GM18498 (cell line): ENCODE results near the gene CHD9NB.

Experiments used
- ATAC-seq: cut with Tn5 transposase; IDR thresholded peaks from one replicate; pipeline ENCODE4 v1.9.1; 2021; ENCODE audit warnings: mild to moderate bottlenecking, moderate library complexity; ENCODE audit not compliant: unreplicated experiment

The CHD9NB gene

DNA sequence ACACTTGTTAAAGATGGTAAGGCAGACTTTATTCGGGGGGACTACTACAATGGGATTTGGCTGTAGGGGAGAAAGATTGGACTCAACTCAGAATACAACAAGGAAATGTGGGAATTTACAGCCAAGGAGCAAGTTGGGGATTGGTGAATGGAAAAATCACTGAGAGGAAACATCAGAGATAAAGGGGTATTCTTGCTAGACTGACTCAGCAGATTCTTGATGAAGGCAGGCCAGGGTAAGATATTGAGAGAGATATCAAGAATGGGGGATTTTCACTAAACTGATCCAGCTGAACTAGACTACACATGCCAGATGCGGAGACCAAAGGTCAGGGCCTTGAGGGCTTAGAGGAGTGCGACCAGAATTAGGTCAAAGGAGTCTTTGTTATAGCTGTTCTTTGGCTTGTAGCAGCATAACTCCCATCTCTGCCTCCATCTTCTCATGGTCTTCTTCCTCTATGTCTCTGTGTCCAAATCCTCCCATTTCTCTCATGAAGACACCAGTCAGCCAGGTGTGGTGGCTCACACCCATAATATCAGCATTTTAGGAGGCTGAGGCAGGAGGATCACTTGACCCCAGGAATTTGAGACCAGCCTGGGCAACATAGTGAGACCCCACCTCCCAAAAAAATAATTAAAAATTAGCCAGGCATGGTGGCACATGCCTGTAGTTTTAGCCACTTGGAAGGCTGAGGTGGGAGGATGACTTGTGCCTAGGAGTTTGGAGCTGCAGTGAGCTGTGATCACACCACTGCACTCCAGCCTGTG, 17.3 kb downstream of the CHD9NB start:
- no peak for ATAC-seq

GRCh38 chr16:53034306-53034705, 18.4 kb downstream of the CHD9NB start:
- ATAC-seq, result no peak

DNA sequence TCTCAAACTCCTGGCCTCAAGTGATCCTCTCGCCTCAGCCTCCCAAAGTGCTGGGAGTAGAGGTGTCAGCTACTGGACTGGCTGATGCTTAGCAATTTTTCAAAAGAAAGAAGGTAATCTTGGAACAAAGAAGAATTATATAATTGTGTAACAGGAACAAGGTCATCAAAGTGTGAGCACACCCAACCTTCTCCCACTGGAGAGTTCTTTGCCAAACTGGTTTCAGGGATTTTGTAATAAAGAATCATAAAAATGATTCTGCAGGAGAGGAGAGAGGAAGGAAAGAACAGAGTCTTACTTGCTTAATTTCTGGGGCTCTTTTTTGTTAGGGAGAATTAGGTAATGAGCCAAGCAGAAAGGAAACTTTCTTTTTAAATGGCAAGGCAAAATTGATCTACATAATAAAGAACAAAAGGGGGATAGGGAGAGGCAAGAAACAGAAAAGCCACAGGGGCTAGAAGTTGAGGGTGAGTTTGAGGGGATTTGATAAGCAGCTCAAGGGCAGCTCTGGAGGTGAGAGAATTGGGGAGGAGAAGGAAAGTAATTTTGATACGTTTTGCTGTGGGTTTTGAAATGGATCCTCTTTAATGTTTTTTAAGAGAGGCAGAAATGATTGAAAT, 21.3 kb downstream of the CHD9NB start:
- no peak for ATAC-seq

DNA sequence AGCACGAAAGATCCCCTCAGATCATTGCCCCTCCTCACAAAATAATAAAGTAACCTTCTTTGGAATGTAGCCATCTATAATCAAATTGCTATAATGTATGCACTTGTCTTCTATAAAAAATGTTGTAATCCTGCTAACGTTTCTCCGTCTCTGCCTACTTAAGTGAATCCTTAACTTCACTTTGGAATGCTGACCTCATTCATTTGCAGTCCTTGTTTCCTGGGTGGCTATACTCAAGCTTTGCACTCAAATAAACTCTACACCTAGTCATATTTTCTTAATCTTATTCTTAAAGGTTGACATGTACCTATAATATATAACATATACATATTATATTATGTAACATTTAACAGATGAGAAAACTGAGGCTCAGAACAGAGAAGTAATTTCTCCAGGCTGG, 22.7 kb downstream of the CHD9NB start:
- no peak for ATAC-seq

- ATAC-seq, result no peak
Measured at GRCh38 chr16:53024045-53024444, 28.7 kb downstream of the CHD9NB start.

GRCh38 chr16:53022374-53022773, 30.3 kb downstream of the CHD9NB start:
- no peak for ATAC-seq

DNA sequence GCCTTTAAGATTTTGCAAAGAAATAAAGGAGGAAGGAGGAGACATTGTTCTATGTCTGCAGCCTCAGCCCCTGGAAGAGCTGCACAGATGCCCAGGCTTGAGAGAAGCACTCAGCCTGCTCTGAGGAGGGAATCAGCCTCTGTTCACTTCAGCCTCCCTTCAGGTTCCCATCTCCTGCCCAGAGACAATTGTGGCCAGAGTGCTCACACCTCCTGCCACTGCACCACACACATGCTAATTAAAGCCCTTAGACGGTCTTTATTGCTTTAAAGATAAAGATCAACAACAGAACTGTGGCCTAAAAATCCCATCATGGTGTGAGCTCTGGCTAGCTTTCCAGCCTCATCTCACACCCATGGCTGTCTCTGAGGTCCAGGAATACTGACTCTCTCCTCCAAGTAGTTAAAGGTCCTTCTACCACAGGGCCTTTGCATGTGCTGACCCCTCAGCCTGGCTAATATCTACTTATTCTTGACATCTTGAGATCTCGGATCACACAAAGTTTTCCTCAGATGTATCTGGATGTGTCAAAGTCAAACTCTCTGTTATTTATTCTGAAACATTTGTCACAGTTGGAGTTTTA, 33.8 kb downstream of the CHD9NB start:
- ATAC-seq, result no peak

DNA sequence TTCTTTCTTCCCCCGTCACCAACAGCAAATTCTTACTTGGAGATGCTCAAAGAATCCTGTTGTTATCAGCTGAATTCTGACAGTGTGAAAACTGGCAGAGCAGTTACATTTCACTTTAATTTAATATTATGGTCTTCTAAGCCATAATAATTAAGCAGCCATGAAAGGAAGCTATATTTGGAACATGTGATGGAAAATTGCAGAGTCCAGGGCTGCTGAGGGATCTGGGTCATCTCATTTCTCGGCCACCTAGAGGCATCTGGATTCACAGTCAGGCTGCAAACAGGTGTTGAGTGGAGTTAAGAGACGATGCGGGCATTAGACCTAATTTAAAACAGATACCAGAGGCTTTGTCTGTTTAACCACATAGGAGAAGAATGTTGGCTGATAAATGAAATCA, 38.4 kb downstream of the CHD9NB start:
- ATAC-seq, result no peak

DNA sequence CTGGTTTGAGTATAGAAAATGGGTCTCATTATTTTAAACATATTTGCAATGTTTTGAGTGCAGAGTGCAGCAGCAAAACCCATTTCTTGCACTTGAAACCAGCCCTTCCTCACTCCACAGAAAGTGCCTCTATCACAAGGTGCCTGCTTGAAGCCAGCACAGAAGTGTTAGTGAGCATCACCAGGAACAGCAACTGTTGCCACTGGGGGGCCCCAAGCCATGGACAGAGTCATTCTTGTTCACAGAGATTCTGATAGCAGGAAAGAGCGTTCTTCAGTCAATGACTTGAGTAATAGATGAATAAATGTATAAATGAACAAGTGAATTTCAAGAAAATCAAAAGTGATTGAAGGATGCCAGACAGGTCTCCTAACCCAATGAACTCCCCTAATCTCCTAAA, 45.6 kb downstream of the CHD9NB start:
- ATAC-seq, result no peak

DNA sequence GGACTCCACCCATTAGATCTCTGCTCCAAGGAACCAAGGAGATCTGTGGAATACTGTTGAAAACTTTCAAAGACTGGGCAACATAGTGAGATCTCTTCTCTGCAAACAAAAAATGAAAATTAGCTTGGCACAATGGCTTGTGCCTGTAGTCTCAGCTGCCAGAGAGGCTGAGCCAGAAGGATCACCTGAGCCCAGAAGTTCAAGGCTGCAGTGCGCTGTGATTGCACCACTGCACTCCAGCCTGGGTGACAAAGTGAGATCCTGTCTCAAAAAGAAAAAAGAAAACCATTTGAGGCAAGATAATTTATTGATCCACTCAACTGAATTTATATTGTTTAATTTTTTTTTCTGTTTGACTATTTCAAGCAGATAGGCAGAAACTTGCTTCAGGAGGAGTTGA, 54.8 kb downstream of the CHD9NB start:
- no peak for ATAC-seq

DNA sequence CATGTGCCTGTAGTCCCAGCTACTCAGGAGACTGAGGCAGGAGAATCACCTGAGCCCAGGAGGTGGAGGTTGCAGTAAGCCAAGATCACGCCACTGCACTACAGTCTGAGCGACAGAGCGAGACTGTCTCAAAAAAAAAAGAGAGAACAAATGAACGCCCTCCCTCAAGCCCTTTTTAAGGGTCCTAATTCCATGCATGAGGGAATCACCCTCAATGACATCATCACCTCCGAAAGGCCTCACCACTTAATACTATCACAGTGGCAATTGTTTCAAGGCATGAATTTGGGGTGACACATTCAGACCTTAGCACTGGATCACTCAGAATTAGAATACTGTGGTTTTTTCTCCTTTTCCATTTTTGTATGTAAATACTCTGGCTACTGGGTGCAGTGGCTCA, 57.8 kb downstream of the CHD9NB start:
- no peak for ATAC-seq

DNA sequence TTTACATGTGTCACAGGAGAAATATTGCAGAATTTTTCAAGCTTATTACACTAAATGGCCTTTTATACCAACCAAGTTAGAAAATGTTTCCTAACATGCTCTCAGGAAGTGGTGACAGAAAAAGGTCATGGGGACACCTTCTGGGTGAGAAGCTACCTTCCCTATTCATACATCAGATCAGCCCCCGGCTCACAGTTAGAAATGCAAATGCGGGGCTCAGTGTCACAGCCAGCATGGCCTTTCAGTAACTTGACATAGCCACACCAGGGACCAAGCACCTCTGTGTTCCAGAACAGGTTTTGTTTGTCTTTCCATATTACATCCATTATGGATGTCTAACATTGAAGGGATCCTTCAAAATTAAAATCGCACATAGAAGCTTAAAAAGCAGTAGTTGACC, 59.5 kb downstream of the CHD9NB start:
- no peak for ATAC-seq

- no peak for ATAC-seq
Measured at GRCh38 chr16:52991572-52991971, 61.1 kb downstream of the CHD9NB start.
